ENCODE results near the gene MTUS2.

- TF ChIP-seq ZNF274 (IDR thresholded peaks at IDR 0.05; ENCODE audit: borderline replicate concordance, extremely low read depth, low read length) = no peak
- no peak for TF ChIP-seq CTCF (IDR thresholded peaks at IDR 0.05; ENCODE audit: control extremely low read depth in 1 of 3, insufficient read depth in 1 of 3, low read depth in 1 of 3, low read length in 3 of 3)
- no peak for TF ChIP-seq MAX (IDR thresholded peaks at IDR 0.05)
- TF ChIP-seq POLR2AphosphoS5 (IDR thresholded peaks at IDR 0.05; ENCODE audit: low read depth, low read length) = no peak
- TF ChIP-seq CHD1 (IDR thresholded peaks at IDR 0.05; ENCODE audit: low read depth, low read length) = no peak
- TF ChIP-seq EP300 (IDR thresholded peaks at IDR 0.05; ENCODE audit: borderline replicate concordance in 1 of 2, low read depth in 2 of 2, low read length in 2 of 2) = no peak
- no peak for TF ChIP-seq POLR2A (IDR thresholded peaks at IDR 0.05; ENCODE audit: control extremely low read depth in 1 of 2, low read depth in 2 of 2, low read length in 2 of 2)
- no peak for TF ChIP-seq USF2 (IDR thresholded peaks at IDR 0.05; ENCODE audit: low read length)
- TF ChIP-seq CHD2 (IDR thresholded peaks at IDR 0.05; ENCODE audit: low read length) = no peak
- TF ChIP-seq EZH2 (IDR thresholded peaks at IDR 0.05; ENCODE audit: low read depth, low read length, severe bottlenecking) = no peak
- TF ChIP-seq TEAD4 (IDR thresholded peaks at IDR 0.05; ENCODE audit: low read depth, low read length) = no peak
- no peak for TF ChIP-seq EGR1 (IDR thresholded peaks at IDR 0.05; ENCODE audit: borderline replicate concordance, low read depth, low read length)
Measured at GRCh38 chr13:28831117-28831516, 11.0 kb downstream of the MTUS2 start.
